GM18526 (cell line): ENCODE measurements around the gene BARX2.

ENCODE experiments used
- POLR2A ChIP-seq: IDR thresholded peaks from 3 replicates; pipeline ENCODE4 v1.6.1; 2011; ENCODE audit not compliant: insufficient read length; ENCODE audit errors: extremely low read depth

The BARX2 gene

DNA sequence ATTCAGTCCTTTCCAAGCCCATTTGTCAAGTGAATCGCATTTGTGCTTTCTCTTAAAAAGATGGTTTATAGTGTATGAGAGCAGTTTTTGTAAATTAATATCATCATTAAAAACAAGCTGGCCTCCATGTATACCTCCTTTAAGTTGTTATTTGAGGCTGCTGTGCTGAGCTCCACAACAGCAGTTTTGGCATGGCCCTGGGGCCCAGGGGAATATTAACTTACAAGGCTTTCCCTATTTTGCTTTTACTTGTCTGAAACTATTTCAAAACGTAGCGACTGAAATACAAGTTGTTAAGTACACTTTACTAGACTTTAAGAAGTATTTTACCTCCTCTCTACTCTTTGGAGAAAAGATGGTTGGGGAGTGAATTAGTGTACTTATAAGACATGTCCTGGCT, 4.9 kb upstream of the BARX2 start:
- no peak for TF ChIP-seq POLR2A

DNA sequence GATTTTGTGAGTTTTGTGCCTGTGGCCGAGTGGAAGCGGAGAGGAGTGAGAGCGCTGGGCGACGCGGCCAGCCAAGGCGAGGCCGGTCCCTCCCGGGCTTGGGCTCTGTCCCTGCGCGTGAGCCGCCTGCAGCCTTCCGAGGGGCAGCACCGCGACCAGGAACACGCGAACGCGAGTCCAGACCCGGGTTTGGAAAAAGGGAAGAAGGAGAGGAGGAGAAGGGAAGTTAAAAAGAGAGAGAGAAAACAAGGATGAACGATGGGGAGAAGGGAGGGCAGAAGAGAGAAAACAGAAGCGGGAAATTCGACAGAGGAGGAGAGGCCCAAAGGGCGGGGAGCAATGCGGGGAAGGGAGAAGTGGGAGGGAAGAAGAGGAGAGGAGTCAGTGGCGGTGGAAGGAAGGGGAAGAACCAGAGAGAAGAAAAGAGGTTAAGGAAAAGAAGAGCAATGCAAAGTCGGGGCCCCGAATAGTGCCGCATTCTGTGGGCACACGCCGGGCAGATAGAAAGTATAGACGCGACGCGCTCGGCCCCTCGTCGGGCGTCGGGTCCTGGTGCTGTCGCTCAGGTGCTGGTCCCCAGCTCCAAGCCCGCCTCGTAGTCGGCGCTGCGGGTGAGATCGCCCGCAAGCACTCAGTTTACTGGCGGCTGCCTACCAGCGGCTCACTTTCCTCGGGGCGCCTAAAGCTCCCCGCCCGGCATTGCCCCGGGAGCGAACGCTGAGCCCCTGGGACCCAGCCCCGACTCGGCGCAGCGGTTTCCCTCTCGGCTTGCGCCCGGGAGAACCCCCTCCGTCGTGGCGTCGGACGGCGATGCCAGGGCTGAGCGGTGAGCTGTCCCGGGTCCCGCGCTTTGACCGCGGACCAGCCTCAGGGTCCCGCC, 2.8 kb upstream of the BARX2 start:
- no peak for TF ChIP-seq POLR2A

DNA sequence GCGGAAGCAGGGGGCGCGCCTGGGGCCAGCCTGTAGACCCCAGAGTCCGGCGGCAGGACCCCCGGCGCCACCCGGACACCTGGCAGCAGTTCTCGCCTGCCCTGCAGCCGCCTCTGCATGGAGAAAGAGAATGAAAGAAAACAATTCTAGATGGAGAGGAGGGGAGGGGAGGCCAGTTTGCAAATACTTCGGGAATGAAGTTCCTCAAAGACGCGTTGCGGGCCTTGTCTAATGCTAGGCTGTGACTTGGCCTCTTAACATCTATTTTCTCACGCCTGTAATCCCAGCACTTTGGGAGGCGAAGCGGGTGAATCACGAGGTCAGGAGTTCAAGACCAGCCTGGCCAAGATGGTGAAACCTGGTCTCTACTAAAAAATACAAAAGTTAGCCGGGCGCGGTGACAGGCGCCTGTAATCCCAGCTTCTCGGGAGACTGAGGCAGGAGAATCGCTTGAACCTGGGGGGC, 2.1 kb upstream of the BARX2 start:
- TF ChIP-seq POLR2A = no peak

DNA sequence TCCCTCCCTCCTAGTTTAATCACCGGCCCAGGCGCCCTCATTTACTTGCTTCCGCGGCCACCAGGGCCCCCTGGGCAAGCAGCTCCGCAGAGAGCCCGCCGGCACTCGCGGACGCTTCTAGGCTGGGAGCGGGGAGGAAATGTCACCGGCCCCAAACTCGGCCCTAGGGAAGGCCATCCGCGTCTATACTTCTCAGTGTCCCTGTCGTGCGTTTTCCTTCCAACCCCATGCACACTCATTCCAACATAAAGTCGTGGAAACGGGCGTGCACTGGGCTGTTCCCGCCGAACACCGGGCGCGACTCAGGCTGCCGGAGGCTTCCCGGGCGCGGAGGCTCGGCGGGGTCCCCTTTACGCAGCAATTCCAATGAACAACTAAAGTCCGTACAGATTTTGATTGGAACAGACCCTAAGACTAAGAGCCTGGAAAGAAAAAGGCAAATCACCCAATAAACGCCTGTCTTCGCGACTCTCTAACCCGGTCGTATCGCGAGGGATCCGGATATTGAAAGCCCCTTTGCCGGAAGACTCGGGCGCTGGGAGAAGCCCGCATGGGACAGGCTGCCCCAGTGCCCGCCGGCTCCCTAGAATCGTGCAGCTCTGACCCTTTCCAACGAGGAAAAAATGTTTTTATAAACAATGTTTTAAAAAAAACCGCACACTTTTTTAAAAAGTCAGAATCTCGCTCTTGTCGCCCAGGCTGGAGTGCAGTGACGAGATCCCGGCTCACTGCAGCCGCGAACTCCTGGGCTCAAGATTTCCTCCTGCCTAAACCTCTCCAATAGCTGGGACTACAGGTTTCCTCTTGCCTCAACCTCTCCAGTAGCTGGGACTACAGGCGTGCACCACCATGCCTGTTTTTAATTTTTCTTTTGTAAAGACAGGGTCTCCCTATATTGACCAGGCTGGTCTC, 1.3 kb upstream of the BARX2 start:
- no peak for TF ChIP-seq POLR2A

DNA sequence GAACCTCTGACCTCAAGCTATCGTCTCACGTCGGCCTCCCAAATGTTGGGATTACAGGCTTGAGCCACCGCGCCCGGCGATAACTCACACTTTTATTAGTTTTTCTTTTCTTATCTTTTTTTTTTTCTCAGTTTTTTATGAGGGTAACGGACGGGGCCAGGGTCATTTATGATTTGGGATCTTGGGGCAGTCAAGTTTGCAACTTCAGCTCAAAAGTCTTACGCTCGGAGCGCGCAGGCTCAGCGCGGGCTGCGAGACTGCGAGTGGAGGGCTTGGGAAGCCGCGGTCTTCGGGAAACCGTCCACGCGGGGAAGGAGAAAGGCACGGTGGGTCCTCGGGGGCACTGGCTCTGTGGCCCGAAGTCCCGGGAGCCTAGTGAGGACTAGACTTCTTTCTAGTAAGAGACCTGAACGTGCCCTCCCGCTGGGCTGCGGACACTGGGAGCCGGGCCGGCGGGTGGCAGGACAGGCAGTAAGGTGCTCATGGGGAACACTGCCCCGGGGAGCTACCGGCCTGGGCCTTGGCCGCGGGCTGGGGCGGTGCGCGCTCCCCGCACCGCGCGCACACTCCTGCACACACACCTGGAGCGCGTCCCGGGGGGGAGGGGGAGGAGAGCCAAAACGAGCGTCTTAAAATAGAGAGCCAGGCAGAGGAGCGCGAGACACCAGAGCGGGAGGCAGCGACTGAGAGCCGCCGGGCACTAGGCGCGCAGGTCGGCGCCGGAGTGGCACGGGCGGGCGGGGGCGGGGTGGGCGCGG, 476 bp upstream of the BARX2 start:
- no peak for TF ChIP-seq POLR2A

DNA sequence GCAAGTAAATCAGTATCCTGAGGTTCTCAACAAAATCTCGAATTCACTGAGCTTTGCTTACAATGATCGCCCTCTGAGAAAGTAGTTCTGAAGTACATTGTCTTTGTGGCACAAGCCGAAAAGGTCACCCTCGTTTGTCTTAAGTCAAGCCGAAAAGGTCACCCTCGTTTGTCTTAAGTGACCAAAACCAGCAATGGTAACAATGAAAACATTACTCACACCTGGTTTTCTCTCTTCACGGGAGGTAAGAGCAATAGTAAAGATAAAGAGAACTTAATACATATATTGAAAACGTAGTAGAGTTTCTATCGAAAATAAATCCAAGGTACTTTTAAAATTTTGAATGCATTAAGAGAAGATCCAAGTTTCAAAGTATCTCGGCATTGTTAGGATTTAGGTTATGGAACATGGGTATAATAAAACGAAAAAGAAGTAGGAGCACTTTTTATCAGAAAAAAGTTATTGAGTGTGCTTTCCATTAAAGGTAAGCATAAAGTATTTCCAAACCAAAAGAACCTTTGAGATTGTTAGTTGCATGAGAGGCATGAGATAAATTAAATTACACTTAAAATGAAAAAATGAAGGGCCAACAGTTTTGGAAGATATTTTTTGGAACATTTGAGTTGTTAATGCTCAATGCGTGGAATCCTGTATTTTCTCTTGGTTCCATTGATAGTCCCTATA, 1.2 kb downstream of the BARX2 start:
- no peak for TF ChIP-seq POLR2A

DNA sequence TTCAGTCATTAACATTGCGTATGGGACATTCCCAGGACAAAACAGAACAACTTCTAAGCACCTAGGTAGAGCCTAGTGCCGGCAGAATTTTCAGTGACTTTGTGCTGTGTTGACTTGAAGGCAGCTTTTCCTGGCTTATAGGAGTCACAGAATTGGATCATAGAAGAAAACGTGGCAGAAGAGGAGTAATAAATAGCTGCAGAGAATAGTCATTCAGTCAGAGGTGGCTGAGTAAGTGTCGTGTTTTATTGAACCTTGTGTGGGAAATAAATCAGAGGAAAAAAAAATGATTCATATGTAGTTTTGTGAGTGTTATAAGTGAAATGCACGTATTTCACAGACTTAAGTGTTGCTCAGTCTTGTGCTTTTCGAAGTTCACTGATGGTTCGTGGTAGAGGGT, 2.1 kb downstream of the BARX2 start:
- TF ChIP-seq POLR2A = no peak

DNA sequence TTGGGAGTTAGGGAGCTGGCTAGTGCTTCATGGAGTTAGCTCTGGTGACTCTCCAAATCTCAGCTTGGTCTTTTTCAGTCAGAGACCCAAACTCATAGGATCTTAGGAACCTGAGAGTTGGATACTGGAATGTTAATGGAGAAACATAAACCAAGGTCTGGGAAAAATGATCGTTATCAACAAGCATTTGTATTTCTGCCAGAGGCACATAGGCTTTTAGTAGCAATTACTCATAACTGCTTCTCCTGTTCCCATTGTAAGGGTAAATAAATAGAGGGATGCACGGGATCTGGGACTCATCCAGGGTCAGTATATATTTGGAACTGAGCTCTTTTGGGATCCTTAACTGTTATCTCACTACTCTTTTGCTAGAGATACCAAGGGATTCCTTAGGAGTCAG, 4.8 kb downstream of the BARX2 start:
- no peak for TF ChIP-seq POLR2A

DNA sequence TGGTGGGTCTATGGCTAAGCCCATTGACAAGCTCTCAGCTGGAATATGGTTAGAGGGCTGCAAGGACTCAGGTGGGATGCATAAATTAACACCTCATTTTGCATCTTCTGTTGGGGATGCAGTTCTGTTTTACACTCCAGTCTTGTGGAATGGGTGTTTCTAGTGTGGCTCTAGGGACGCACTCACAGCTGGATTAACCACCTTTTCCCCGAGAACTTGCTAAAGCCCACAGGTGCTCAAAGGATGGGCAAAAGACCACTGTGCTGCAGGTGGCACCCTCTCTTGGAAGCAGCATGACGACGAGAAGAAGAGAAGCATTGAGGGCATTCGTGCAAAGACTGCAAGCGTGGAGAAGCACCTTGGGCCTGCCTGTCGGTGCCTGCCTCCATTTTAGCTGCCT, 6.9 kb downstream of the BARX2 start:
- no peak for TF ChIP-seq POLR2A

DNA sequence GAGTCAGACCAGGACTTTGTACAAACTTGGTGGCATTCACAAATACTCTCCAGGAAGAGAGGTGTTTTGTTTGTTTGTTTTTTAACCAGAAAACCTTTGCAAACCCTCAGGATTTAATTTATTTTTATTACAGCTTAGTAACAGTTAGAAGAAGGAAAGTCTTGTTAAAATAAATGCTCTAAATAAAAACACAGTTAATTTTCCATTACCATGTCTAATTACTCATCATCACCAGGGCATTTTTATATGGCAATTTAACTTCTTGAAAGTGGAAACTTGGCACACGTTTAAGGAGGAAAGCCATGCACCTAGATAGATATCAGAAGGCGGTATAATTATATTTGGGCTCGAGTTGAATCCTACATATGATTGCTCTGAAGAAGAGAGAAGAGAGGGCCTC, 7.4 kb downstream of the BARX2 start:
- no peak for TF ChIP-seq POLR2A

DNA sequence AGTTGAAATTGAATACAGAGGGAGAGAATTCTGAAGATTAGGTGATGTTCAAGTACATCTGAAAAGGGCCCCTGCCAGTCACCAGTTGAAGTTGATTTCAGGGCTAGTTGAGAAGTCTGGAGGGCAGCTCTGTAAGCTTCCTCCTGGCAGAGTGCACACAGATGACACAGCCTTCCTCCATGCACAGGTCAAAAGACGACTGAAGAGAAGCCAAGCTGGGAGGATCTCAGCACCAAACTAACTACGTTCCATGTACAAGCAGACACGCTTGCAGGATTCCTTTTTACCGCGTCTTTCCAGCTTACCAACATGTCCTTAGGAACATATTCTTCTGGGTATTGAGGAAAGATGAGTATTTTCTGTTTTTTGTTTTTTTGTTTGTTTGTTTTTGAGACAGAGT, 7.9 kb downstream of the BARX2 start:
- no peak for TF ChIP-seq POLR2A

DNA sequence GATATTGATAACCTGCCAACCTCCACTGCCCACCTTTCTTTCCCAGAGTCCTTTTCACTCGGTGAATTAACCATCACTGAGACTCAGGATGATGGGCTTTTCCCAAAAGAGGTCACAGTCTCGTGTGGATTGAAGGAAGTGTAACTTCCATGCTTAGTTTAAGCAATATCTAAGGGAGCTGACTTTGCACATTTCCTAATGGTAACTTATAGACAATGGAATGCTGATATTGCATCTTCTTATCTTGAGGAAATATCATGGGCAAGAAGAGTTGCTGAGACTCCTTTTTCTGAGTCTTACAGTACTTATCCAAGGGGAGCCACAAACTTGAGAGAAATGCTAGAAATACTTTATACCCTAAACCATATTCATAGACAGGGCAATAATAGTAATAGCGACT, 8.8 kb downstream of the BARX2 start:
- TF ChIP-seq POLR2A = no peak

DNA sequence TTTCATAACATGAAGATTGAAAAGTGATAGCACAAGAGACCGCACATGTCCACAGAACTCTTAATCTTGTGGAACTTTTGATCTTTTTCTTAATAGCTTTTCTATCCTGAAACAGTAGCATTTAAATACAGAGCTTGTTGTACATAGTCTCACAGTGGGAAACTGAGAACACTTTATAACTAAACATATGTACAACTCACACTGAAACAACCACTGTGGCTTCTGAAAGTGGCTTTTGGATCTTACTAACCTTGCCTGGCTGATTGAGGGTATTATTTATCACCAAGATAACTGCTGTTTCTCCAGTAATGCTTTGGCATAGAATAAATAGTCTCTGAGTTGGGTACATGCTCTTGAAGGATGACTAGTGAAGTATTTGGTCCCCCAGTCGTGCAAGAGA, 10.2 kb downstream of the BARX2 start:
- no peak for TF ChIP-seq POLR2A

DNA sequence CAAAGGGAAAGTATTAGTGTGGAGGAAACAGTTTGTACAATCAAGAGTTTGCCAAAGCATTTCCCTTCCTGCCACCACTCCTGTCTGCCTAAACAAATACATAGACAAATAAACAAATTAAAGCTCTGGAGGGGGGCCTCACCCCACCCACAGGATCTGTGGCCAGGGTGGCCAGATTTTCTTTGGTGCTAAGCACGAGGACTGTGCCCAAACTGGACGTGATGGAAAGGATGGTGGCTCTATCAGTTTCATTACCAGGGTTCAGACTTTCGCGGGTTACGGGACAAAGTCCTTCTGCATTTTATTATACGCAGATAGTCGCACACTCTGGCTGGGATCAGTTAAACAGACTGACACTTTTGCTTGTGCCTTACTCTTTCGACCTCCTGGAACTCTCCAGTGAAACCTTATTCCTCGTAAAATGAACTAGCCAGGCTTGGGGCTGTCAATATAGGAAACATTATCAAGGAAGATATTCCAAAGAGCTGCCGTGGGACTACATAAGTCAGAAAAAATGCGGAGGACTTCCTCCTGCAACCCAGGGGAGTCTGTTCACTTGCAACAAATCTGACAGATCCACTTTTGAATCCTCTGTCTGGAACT, 11.2 kb downstream of the BARX2 start:
- TF ChIP-seq POLR2A = no peak
